ENCODE results near the gene METTL9.
"Not testable (repeated sequence)": the region's sequence is repeated elsewhere in the genome, so short reads cannot be mapped to it uniquely, and the experiment has no call there.

GRCh38 chr16:21564367-21564766 lies 35.0 kb upstream of the METTL9 start:
- not testable (repeated sequence) for TF ChIP-seq EP300, POLR2A, CTCF (IDR thresholded peaks at IDR 0.05)

Measured in ovary (tissue), 3 donors.